Measurements from ENCODE around the gene ANTKMT.

- TF ChIP-seq CTCF (IDR thresholded peaks at IDR 0.05), result no peak
- no peak for TF ChIP-seq EP300 (IDR thresholded peaks at IDR 0.05)
Measured at GRCh38 chr16:711084-711483, 9.9 kb upstream of the ANTKMT start.
